ENCODE measurements around the gene DCLK1. TPM values are rescaled to one million over a fixed set of nuclear protein-coding genes. Genes with fewer than 3 reads are reported as not detected.
A peak's percentile ranks its signal among the peaks of the same experiment; 100 is the strongest.

DCLK1 gene
- total RNA-seq, result 100 to 1,000 TPM in 1 of 4 donors, 10 to 100 TPM in 1, 1 to 10 TPM in 2; 4.4 to 102 (median 13.3) TPM

- H3K27ac ChIP-seq, result peak within 1 kb of the TSS; percentile 30 to 74
- TF ChIP-seq CTCF (IDR thresholded peaks at IDR 0.05) (no peak), POLR2A (IDR thresholded peaks at IDR 0.05) (peak in 1 of 2 donors; percentile 17)
- H3K27me3 ChIP-seq, result no peaks in the 10 kb centered on the region
- no peaks in the 10 kb centered on the region for H3K36me3 ChIP-seq
- peak; percentile 62 to 76 for DNase-seq
- intact Hi-C loops (cut with DNase I; ENCODE audit: low total_unique reads), result no loop called here
- peak within 1 kb of the TSS; percentile 45 to 51 for H3K4me3 ChIP-seq
- no peaks in the 10 kb centered on the region for H3K4me1 ChIP-seq
- H3K9me3 ChIP-seq, result no peaks in the 10 kb centered on the region
Observed at GRCh38 chr13:36131222-36131930, at the start of gene DCLK1. DCLK1 (minus strand) TSS chr13:36131382.

GRCh38 chr13:36175621-36176020 lies 44.4 kb upstream of the DCLK1 start:
- H3K36me3 ChIP-seq, result no peaks in the 10 kb centered on the region
- TF ChIP-seq CTCF (IDR thresholded peaks at IDR 0.05), result no peak
- TF ChIP-seq POLR2A (IDR thresholded peaks at IDR 0.05), result no peak
- no peak overlapping the region for H3K4me3 ChIP-seq
- no peak for DNase-seq
- H3K4me1 ChIP-seq, result no peaks in the 10 kb centered on the region
- no peak overlapping the region for H3K27ac ChIP-seq
- no peaks in the 10 kb centered on the region for H3K27me3 ChIP-seq
- intact Hi-C loops (cut with DNase I; ENCODE audit: low total_unique reads), result no loop called here
- H3K9me3 ChIP-seq, result no peaks in the 10 kb centered on the region

- no peaks in the 10 kb centered on the region for H3K9me3 ChIP-seq
- H3K36me3 ChIP-seq, result no peaks in the 10 kb centered on the region
Observed at GRCh38 chr13:36174923-36175322, 43.7 kb upstream of the DCLK1 start.

GRCh38 chr13:36173571-36174322 lies 42.6 kb upstream of the DCLK1 start:
- Histone ChIP-seq H3K27ac (no peak overlapping the region), H3K4me3 (no peak overlapping the region), H3K36me3 (no peaks in the 10 kb centered on the region), H3K9me3 (no peaks in the 10 kb centered on the region), H3K27me3 (no peaks in the 10 kb centered on the region), H3K4me1 (no peaks in the 10 kb centered on the region)
- DNase-seq, result no peak
- TF ChIP-seq CTCF (IDR thresholded peaks at IDR 0.05) (no peak), POLR2A (IDR thresholded peaks at IDR 0.05) (no peak)
- intact Hi-C loops (cut with DNase I; ENCODE audit: low total_unique reads), result no loop called here

More at GRCh38 chr13:36174923-36175322, 43.7 kb upstream of the DCLK1 start:
- intact Hi-C loops (cut with DNase I; ENCODE audit: low total_unique reads), result no loop called here
- H3K4me3 ChIP-seq, result no peak overlapping the region
- no peaks in the 10 kb centered on the region for H3K4me1 ChIP-seq
- H3K27ac ChIP-seq, result no peak overlapping the region
- TF ChIP-seq CTCF (IDR thresholded peaks at IDR 0.05) (no peak), POLR2A (IDR thresholded peaks at IDR 0.05) (no peak)
- no peaks in the 10 kb centered on the region for H3K27me3 ChIP-seq
- DNase-seq, result no peak

GRCh38 chr13:36166046-36166445 lies 34.9 kb upstream of the DCLK1 start:
- no peaks in the 10 kb centered on the region for H3K27me3 ChIP-seq
- TF ChIP-seq CTCF (IDR thresholded peaks at IDR 0.05) (no peak), POLR2A (IDR thresholded peaks at IDR 0.05) (no peak)

More at GRCh38 chr13:36166046-36166445, 34.9 kb upstream of the DCLK1 start:
- intact Hi-C loops (cut with DNase I; ENCODE audit: low total_unique reads), result no loop called here
- Histone ChIP-seq H3K9me3 (no peaks in the 10 kb centered on the region), H3K4me1 (no peaks in the 10 kb centered on the region), H3K4me3 (no peak overlapping the region), H3K27ac (no peak overlapping the region), H3K36me3 (no peaks in the 10 kb centered on the region)
- DNase-seq, result no peak

All from uterus (tissue), 4 donors.